Breast epithelium (tissue), 4 donors: Measurements from ENCODE around the gene FLT3LG. TPM values are rescaled to one million over a fixed set of nuclear protein-coding genes. Genes with fewer than 3 reads are reported as not detected.
"Not testable (repeated sequence)": the region's sequence is repeated elsewhere in the genome, so short reads cannot be mapped to it uniquely, and the experiment has no call there.

Experiments used
- DNase-seq, 2 donors: peaks; one replicate each; pipeline ENCODE4 v3.0.0-alpha.2; 2019; ENCODE audit warnings: low spot score in 2 of 2
- H3K27ac ChIP-seq, 2 donors: fragments of 200-600 bp; sonication (generic) in 1 of 2; one replicate each; pipeline ENCODE4 v1.5.1; 2016 to 2019; ENCODE audit warnings: mild to moderate bottlenecking in 1 of 2
- H3K27me3 ChIP-seq, 2 donors: fragments of 200-600 bp; sonication (generic) in 1 of 2; one replicate each; pipeline versions ENCODE4 v1.5.1 to v1.6.0; 2017 to 2019; ENCODE audit warnings: control low read depth in 1 of 2, mild to moderate bottlenecking in 1 of 2
- H3K36me3 ChIP-seq: fragments of 200-600 bp; one replicate; pipeline ENCODE4 v1.5.1; 2019
- H3K4me1 ChIP-seq, 2 donors: fragments of 200-600 bp; sonication (generic); one replicate each; pipeline ENCODE4 v1.5.1; 2016 to 2019; ENCODE audit warnings: control low read depth in 1 of 2
- H3K4me3 ChIP-seq, 3 donors: fragments of 200-600 bp; sonication (generic); 1 replicate in 2 of 3; 2 replicates in 1 of 3; pipeline ENCODE4 v1.5.1; 2016 to 2019; ENCODE audit warnings: mild to moderate bottlenecking in 3 of 3, moderate library complexity in 2 of 3
- H3K9me3 ChIP-seq, 2 donors: fragments of 200-600 bp; sonication (generic) in 1 of 2; one replicate each; pipeline ENCODE4 v1.5.1; 2016 to 2019; ENCODE audit warnings: control low read depth in 1 of 2
- POLR2A ChIP-seq: fragments of 450-650 bp; IDR thresholded peaks from one replicate; pipeline ENCODE4 v1.6.1; 2016; ENCODE audit warnings: antibody characterized with exemption, mild to moderate bottlenecking, moderate library complexity
- POLR2AphosphoS5 ChIP-seq, 3 donors: sonication (generic); formaldehyde crosslinking; IDR thresholded peaks; one replicate each; pipeline ENCODE4 v1.6.1; 2017; ENCODE audit warnings: antibody characterized with exemption in 3 of 3
- intact Hi-C: fragments of 100-400 bp; cut with DNase I; formaldehyde crosslinking; loops from one replicate; pipeline ENCODE4 v1.15.1; 2023; ENCODE audit warnings: low total_unique reads
- total RNA-seq, 3 donors: library from RNA; depleted of rRNA; stranded (reverse); fragments of >200 nt; gene quantifications; one replicate each; pipeline ENCODE4 v1.1.0, GENCODE V29; 2016
- TF ChIP-seq, protein P1 (sequence below), 3 donors: fragments of 450-650 bp; IDR thresholded peaks; one replicate each; pipeline ENCODE4 v1.5.1; 2016 to 2017; ENCODE audit warnings: antibody characterized with exemption in 3 of 3, mild to moderate bottlenecking in 3 of 3, moderate library complexity in 3 of 3

Gene FLT3LG
- total RNA-seq, 3 donors from 2014 or later, result 4.3 to 7.0 (median 4.6) TPM

DNA sequence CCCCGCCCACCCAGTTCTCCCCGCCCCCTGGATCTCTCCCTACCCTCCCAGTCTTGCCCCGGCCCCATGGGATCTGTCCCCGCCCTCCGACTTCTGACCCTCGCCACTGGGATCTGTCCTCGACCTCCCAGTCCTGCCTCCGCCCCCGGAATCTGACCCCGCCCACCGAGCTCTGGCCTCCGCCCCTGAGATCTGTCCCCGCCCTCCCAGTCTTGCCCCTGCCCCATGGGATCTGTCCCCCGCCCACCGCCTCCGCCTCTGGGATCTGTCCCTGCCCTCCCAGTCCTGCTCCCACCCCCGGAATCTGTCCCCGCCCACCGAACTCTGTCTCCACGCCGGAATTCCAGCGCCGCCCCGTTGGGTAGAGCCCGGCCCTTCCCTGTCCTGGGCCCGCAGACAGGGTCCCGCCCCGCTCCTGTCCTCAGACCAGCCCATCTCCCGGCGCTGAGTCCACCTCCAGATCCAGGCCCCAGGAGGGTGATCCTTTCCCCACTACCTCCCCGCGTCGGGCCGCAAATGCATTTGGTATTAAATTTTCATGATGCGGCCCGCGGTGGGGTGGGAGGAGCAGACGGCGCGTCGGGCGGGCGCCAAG lies 31.1 kb upstream of the FLT3LG start:
- DNase-seq, result peak; percentile 94 to 96
- TF ChIP-seq POLR2A (no peak), POLR2AphosphoS5 (IDR thresholded peaks at IDR 0.05) (no peak)
- TF ChIP-seq, protein P1, sequence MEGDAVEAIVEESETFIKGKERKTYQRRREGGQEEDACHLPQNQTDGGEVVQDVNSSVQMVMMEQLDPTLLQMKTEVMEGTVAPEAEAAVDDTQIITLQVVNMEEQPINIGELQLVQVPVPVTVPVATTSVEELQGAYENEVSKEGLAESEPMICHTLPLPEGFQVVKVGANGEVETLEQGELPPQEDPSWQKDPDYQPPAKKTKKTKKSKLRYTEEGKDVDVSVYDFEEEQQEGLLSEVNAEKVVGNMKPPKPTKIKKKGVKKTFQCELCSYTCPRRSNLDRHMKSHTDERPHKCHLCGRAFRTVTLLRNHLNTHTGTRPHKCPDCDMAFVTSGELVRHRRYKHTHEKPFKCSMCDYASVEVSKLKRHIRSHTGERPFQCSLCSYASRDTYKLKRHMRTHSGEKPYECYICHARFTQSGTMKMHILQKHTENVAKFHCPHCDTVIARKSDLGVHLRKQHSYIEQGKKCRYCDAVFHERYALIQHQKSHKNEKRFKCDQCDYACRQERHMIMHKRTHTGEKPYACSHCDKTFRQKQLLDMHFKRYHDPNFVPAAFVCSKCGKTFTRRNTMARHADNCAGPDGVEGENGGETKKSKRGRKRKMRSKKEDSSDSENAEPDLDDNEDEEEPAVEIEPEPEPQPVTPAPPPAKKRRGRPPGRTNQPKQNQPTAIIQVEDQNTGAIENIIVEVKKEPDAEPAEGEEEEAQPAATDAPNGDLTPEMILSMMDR (IDR thresholded peaks at IDR 0.05), result no peak
- H3K4me1 ChIP-seq, result peaks cover 0 to 4% of the 10 kb centered on the region in 2 donors
- H3K27me3 ChIP-seq, result peaks cover 0 to 23% of the 10 kb centered on the region in 2 donors
- peak overlapping the region; percentile 62 to 91 (median 69) for H3K4me3 ChIP-seq
- H3K9me3 ChIP-seq, result no peaks in the 10 kb centered on the region
- H3K27ac ChIP-seq, result peak overlapping the region; percentile 80 to 81
- intact Hi-C loops, result no loop called here
- no peaks in the 10 kb centered on the region for H3K36me3 ChIP-seq

DNA sequence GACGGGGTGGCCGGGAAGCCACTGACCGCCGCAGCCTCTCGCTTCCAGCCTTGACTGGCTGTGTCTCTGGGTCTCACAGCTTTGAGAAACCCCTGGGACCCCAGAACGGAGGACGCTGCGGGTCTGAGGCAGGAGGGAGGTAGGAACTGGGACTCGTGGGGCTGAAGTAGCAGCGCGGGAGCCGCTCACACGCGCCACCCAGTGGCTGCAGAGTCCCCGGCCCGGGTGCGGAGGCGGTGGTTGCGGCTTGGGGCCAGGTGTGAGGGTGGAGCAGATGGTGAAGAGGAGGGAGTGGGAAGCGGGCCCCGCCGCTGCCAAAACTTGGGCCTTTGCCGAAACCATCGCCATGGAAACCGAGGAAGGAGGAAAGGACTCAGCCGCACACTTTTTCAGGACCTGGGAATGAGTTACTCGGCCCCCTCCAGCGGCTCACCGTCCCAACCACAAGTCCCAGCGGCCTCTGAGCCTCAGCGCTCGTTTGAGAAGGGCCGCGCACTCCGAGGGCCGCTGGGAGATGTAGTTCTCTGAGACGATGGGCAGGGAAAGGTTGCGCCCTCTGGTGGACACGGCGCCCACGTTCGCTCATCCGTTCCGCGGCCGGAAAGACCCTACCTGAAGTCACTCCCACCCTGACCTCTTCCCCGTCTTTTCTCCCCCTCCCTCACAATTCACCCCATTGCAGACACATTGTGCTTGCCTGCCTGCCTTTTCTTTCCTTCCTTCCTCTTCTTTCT lies 30.5 kb upstream of the FLT3LG start:
- TF ChIP-seq POLR2AphosphoS5 (IDR thresholded peaks at IDR 0.05) (peak; percentile 48 to 73 (median 73)), POLR2A (no peak)
- TF ChIP-seq, protein P1 (IDR thresholded peaks at IDR 0.05), result peak; percentile 81 to 93 (median 93)
- intact Hi-C loops, result no loop called here
- peak overlapping the region; percentile 80 to 81 for H3K27ac ChIP-seq
- H3K27me3 ChIP-seq, result peaks cover 0 to 18% of the 10 kb centered on the region in 2 donors
- no peaks in the 10 kb centered on the region for H3K9me3 ChIP-seq
- peak; percentile 93 to 94 for DNase-seq
- peak overlapping the region; percentile 62 to 91 (median 69) for H3K4me3 ChIP-seq
- no peaks in the 10 kb centered on the region for H3K36me3 ChIP-seq
- H3K4me1 ChIP-seq, result peaks cover 0 to 4% of the 10 kb centered on the region in 2 donors

DNA sequence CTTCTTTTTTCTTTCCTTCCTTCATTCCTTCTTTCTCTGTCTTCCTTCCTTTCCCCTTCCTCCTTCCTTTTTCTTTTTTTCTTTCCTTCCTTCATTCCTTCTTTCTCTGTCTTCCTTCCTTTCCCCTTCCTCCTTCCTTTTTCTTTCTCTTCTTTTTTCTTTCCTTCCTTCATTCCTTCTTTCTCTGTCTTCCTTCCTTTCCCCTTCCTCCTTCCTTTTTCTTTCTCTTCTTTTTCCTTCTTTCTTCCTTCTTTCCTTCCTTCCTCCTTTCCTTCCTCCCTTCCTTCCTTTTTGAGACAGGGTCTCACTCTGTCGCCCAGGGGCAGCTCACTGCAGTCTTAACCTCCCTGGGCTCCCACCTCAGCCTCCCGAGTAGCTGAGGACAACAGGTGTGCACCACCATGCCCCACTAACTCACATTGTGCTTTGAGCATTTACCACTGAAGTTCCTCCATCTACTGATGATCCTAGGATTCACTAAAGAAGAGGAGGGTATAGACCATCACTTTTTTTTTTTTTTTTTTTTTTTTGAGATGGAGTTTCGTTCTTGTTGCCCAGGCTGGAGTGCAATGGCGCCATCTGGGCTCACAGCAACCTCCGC lies 29.8 kb upstream of the FLT3LG start:
- H3K36me3 ChIP-seq, H3K9me3 ChIP-seq, H3K4me1 ChIP-seq, DNase-seq, intact Hi-C loops: not testable (repeated sequence)
- H3K27me3 ChIP-seq, result peaks cover 0 to 14% of the 10 kb centered on the region in 2 donors
- H3K27ac ChIP-seq, result peak overlapping the region; percentile 80 to 81
- H3K4me3 ChIP-seq, result peak overlapping the region in 2 of 3 donors; percentile 69 to 91

DNA sequence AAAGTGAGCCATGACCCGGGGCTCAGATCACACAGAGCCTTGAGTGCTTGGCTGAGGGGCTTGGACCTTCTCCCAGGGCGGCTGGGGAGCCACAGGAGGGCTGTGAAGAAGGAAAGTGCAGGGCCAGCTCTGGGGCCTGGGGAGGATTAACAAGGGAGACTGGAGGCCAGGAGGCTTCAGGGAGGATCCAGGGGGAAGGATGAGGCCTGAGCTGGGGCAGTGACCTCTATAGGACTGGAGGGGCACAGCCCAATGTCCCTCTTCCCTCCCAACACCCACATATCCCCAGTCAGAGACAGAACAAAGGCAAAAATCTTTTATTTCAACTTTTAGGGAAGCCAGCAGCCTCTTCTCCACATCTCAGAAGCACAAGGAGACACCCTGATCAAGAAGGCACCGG lies 28.0 kb upstream of the FLT3LG start:
- intact Hi-C loops, result no loop called here
- H3K9me3 ChIP-seq, result no peaks in the 10 kb centered on the region
- no peak overlapping the region for H3K27ac ChIP-seq
- no peak for DNase-seq
- TF ChIP-seq POLR2A (no peak), POLR2AphosphoS5 (IDR thresholded peaks at IDR 0.05) (no peak)
- TF ChIP-seq, protein P1 (IDR thresholded peaks at IDR 0.05), result no peak
- no peaks in the 10 kb centered on the region for H3K36me3 ChIP-seq
- H3K4me3 ChIP-seq, result no peak overlapping the region
- peaks cover 4 to 8% of the 10 kb centered on the region in 2 donors for H3K4me1 ChIP-seq
- no peaks in the 10 kb centered on the region for H3K27me3 ChIP-seq

DNA sequence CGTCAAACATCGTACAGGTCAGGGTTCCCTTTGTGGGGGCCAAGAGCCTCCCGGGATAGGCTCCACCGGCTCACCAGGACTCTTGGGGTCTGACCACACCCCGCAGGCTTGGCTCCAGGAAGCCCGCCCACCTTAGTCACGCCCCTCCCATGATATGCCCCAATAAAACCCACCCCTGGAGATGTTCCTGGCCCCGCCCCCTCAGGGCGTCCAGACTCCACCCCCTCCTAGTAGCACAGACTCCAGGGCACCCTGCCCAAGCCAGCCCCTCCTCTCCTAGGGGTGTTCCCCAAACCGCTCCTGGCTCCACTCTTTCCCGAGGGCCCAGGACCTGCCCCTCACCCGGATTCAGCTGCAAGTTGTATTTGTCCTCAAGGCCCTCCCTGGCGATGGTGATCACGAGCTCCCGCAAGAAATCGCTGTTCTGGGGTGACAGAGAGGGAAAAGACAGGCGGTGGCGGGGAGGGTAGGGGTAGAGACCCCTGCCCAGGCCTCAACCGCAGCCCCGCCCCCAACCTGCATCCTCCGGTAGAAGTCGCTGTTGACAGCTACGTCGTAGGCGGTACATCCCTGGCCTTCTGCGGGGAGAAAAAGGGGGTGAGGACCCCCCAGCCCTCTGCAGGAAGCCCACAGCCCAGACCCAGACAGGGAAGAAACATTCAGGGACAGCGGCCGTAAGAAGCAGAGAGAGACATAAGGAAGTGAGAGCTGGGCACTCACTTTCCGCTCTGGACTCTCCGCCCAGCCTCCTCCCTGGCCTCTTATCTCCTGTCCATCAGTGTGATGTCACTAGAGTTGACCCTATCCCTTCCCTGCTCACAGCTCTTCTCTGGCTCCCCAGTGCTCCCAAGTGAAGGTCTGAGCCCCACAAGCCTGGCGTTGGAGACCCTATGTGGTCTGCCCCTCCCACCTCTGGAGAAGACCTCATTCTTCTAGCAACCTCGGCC lies 26.3 kb upstream of the FLT3LG start:
- H3K4me1 ChIP-seq, result peaks cover 4 to 8% of the 10 kb centered on the region in 2 donors

More for the DNA sequence above, 26.3 kb upstream of the FLT3LG start:
- H3K36me3 ChIP-seq, result no peaks in the 10 kb centered on the region
- H3K27ac ChIP-seq, result peak overlapping the region in 1 of 2 donors; percentile 21
- no peak overlapping the region for H3K4me3 ChIP-seq
- TF ChIP-seq, protein P1 (IDR thresholded peaks at IDR 0.05), result no peak
- TF ChIP-seq POLR2AphosphoS5 (IDR thresholded peaks at IDR 0.05) (no peak), POLR2A (no peak)
- H3K9me3 ChIP-seq, result no peaks in the 10 kb centered on the region
- H3K27me3 ChIP-seq, result no peaks in the 10 kb centered on the region
- no peak for DNase-seq
- intact Hi-C loops, result no loop called here
